PFSK-1 (cell line): Measurements from ENCODE around the gene PCARE.

ENCODE experiments used
- FOXP2 ChIP-seq: optimal IDR thresholded peaks from 2 replicates; pipeline ENCODE3; 2011; ENCODE audit warnings: borderline replicate concordance, control low read depth, inconsistent platforms; ENCODE audit not compliant: insufficient read depth; ENCODE audit errors: extremely low read length, extremely low read depth
- POLR2AphosphoS5 ChIP-seq: IDR thresholded peaks from 2 replicates; pipeline ENCODE4 v1.6.1; 2012; ENCODE audit warnings: low read depth, mild to moderate bottlenecking, control low read depth, low read length, moderate library complexity
- REST ChIP-seq, 2 experiments: IDR thresholded peaks; 2 replicates each; pipeline versions ENCODE4 v1.6.1 to v1.8.0; 2011 to 2012; ENCODE audit warnings: low read depth in 2 of 2, low read length in 2 of 2, control low read depth in 1 of 2, inconsistent platforms in 1 of 2, mild to moderate bottlenecking in 1 of 2, moderate library complexity in 1 of 2; ENCODE audit not compliant: insufficient read depth in 1 of 2
- SIN3A ChIP-seq: IDR thresholded peaks from 2 replicates; pipeline ENCODE4 v1.6.1; 2012; ENCODE audit warnings: mild to moderate bottlenecking, low read length, moderate library complexity, borderline replicate concordance; ENCODE audit not compliant: insufficient read depth
- TAF1 ChIP-seq: IDR thresholded peaks from 2 replicates; pipeline ENCODE4 v1.6.1; 2012; ENCODE audit warnings: low read length, control low read depth, borderline replicate concordance; ENCODE audit not compliant: insufficient read depth

The PCARE gene

GRCh38 chr2:29057006-29057405, 17.3 kb downstream of the PCARE start:
- TF ChIP-seq FOXP2 (no peak), TAF1 (no peak), SIN3A (no peak), POLR2AphosphoS5 (no peak)

GRCh38 chr2:29056452-29056851, 17.9 kb downstream of the PCARE start:
- TF ChIP-seq FOXP2 = no peak
- TF ChIP-seq POLR2AphosphoS5 = no peak
- no peak for TF ChIP-seq REST (IDR thresholded peaks at IDR 0.05; ENCODE audit: insufficient read depth in 1 of 2, low read depth in 2 of 2, low read length in 2 of 2)
- no peak for TF ChIP-seq SIN3A
- no peak for TF ChIP-seq TAF1

GRCh38 chr2:29055601-29056000, 18.7 kb downstream of the PCARE start:
- TF ChIP-seq SIN3A (no peak), TAF1 (no peak), FOXP2 (no peak), REST (IDR thresholded peaks at IDR 0.05; ENCODE audit: insufficient read depth in 1 of 2, low read depth in 2 of 2, low read length in 2 of 2) (no peak), POLR2AphosphoS5 (no peak)

- no peak for TF ChIP-seq REST (IDR thresholded peaks at IDR 0.05; ENCODE audit: insufficient read depth in 1 of 2, low read depth in 2 of 2, low read length in 2 of 2)
- TF ChIP-seq FOXP2 = no peak
- no peak for TF ChIP-seq POLR2AphosphoS5
- no peak for TF ChIP-seq SIN3A
- TF ChIP-seq TAF1 = no peak
Observed at GRCh38 chr2:29054430-29054829, 19.9 kb downstream of the PCARE start.

- TF ChIP-seq POLR2AphosphoS5 = no peak
Observed at GRCh38 chr2:29053670-29054400, 20.5 kb downstream of the PCARE start.

GRCh38 chr2:29053223-29053622, 21.1 kb downstream of the PCARE start:
- TF ChIP-seq FOXP2 (no peak), SIN3A (no peak), POLR2AphosphoS5 (no peak), TAF1 (no peak), REST (IDR thresholded peaks at IDR 0.05; ENCODE audit: insufficient read depth in 1 of 2, low read depth in 2 of 2, low read length in 2 of 2) (no peak)
